AG20443 (cell line): Measurements from ENCODE around the gene PLRG1.
"Not testable (repeated sequence)": the region's sequence is repeated elsewhere in the genome, so short reads cannot be mapped to it uniquely, and the experiment has no call there.

Experiments used
- DNase-seq: peaks from one replicate; pipeline ENCODE4 v3.0.0; 2012; ENCODE audit warnings: low spot score, mixed read lengths

PLRG1 gene

GRCh38 chr4:154549894-154550790 is at the start of gene PLRG1:
Gene PLRG1, minus strand, starts transcription at chr4:154550400. Its CDS starts 92 bp downstream, at chr4:154550308.
- peak; percentile 99 for DNase-seq

GRCh38 chr4:154597798-154598774 is 47.9 kb upstream of the PLRG1 start:
- no peak for DNase-seq

- not testable (repeated sequence) for DNase-seq
These were observed 47.1 kb upstream of the PLRG1 start for GRCh38 chr4:154597281-154597680.

- DNase-seq: no peak
These were observed 45.6 kb upstream of the PLRG1 start for GRCh38 chr4:154595807-154596206.

- DNase-seq: not testable (repeated sequence)
These were observed 44.1 kb upstream of the PLRG1 start for GRCh38 chr4:154594343-154594742.

GRCh38 chr4:154593868-154594267 is 43.7 kb upstream of the PLRG1 start:
- DNase-seq: no peak

GRCh38 chr4:154591890-154592289 is 41.7 kb upstream of the PLRG1 start:
- no peak for DNase-seq

GRCh38 chr4:154590329-154591006 is 40.3 kb upstream of the PLRG1 start, which contains the start of gene FGA:
Gene FGA, minus strand, starts transcription at chr4:154590742. Its CDS starts 55 bp downstream, at chr4:154590687.
- DNase-seq: no peak

- DNase-seq: no peak
These were observed 39.3 kb upstream of the PLRG1 start for GRCh38 chr4:154589296-154590197.

- DNase-seq: no peak
These were observed 38.0 kb upstream of the PLRG1 start for GRCh38 chr4:154588198-154588597.

- no peak for DNase-seq
These were observed 36.3 kb upstream of the PLRG1 start for GRCh38 chr4:154586296-154587033.

GRCh38 chr4:154585369-154586018 is 35.3 kb upstream of the PLRG1 start:
- DNase-seq: no peak

- no peak for DNase-seq
These were observed 34.1 kb upstream of the PLRG1 start for GRCh38 chr4:154584259-154584658.

GRCh38 chr4:154583677-154584076 is 33.5 kb upstream of the PLRG1 start:
- DNase-seq: no peak

- no peak for DNase-seq
These were observed 33.0 kb upstream of the PLRG1 start for GRCh38 chr4:154583230-154583629.

GRCh38 chr4:154582723-154583122 is 32.5 kb upstream of the PLRG1 start:
- DNase-seq: no peak

GRCh38 chr4:154579927-154580326 is 29.7 kb upstream of the PLRG1 start:
- DNase-seq: no peak

- DNase-seq: no peak
These were observed 28.7 kb upstream of the PLRG1 start for GRCh38 chr4:154578919-154579318.

GRCh38 chr4:154577324-154577723 is 27.1 kb upstream of the PLRG1 start:
- DNase-seq: no peak

- DNase-seq: no peak
These were observed 24.1 kb upstream of the PLRG1 start for GRCh38 chr4:154574311-154574710.
